Gastrocnemius medialis (tissue), 4 donors: ENCODE data around the gene OR2A25. TPM values are rescaled to one million over a fixed set of nuclear protein-coding genes. Genes with fewer than 3 reads are reported as not detected.

ENCODE experiments used
- ATAC-seq, 2 donors: fragments of 150-250 bp; one replicate each; pipeline ENCODE4 v1.9.1; 2016
- DNase-seq, 2 donors: peaks; one replicate each; pipeline ENCODE4 v3.0.0-alpha.2; 2019
- H3K27ac ChIP-seq, 4 donors: fragments of 200-600 bp; sonication (generic); 1 replicate in 1 of 4; 2 replicates in 3 of 4; pipeline ENCODE4 v1.5.1; 2016 to 2018; ENCODE audit warnings: mild to moderate bottlenecking in 2 of 4, moderate library complexity in 1 of 4
- H3K27me3 ChIP-seq, 3 donors: fragments of 200-600 bp; sonication (generic) in 2 of 3; 1 replicate in 1 of 3; 2 replicates in 2 of 3; pipeline versions ENCODE4 v1.5.1 to v1.6.0; 2016 to 2019; ENCODE audit warnings: mild to moderate bottlenecking in 1 of 3, moderate library complexity in 1 of 3
- H3K36me3 ChIP-seq, 2 donors: fragments of 200-600 bp; sonication (generic) in 1 of 2; one replicate each; pipeline ENCODE4 v1.5.1; 2017 to 2018
- H3K4me1 ChIP-seq, 2 donors: fragments of 200-600 bp; sonication (generic) in 1 of 2; one replicate each; pipeline ENCODE4 v1.5.1; 2016 to 2017; ENCODE audit warnings: mild to moderate bottlenecking in 2 of 2
- H3K4me3 ChIP-seq, 4 donors: fragments of 200-600 bp; sonication (generic) in 3 of 4; 1 replicate in 1 of 4; 2 replicates in 3 of 4; pipeline ENCODE4 v1.5.1; 2016 to 2019; ENCODE audit warnings: mild to moderate bottlenecking in 2 of 4
- H3K9me3 ChIP-seq, 3 donors: fragments of 200-600 bp; sonication (generic) in 2 of 3; 1 replicate in 1 of 3; 2 replicates in 2 of 3; pipeline ENCODE4 v1.5.1; 2016 to 2019
- POLR2A ChIP-seq, 2 donors: fragments of 450-650 bp; IDR thresholded peaks; one replicate each; pipeline ENCODE4 v1.6.1; 2017; ENCODE audit warnings: antibody characterized with exemption in 2 of 2, mild to moderate bottlenecking in 2 of 2, moderate library complexity in 2 of 2
- in situ Hi-C, 4 donors: fragments of 200-750 bp; cut with MboI; loops; one replicate each; pipeline versions ENCODE4 v1.15.0 to v1.8.0; 2017; ENCODE audit warnings: low sequenced_read_pairs in 4 of 4
- intact Hi-C: fragments of 100-400 bp; cut with DNase I; formaldehyde crosslinking; loops from one replicate; pipeline ENCODE4 v1.15.1; 2023; ENCODE audit warnings: low total_unique reads
- total RNA-seq, 4 donors: library from RNA; depleted of rRNA; stranded (reverse); fragments of >200 nt; gene quantifications; one replicate each; pipeline versions ENCODE4 v1.1.0 to v1.2.3, GENCODE V29; 2016
- TF ChIP-seq, protein P1 (sequence below), 5 experiments: fragments of 450-650 bp in 3 of 5; fragments of 200-600 bp in 2 of 5; sonication (generic) in 2 of 5; IDR thresholded peaks in 4 of 5; conservative IDR thresholded peaks in 1 of 5; 1 replicate in 4 of 5; 2 replicates in 1 of 5; pipeline ENCODE4 v1.5.1; 2016 to 2019; ENCODE audit warnings: antibody characterized with exemption in 5 of 5, mild to moderate bottlenecking in 3 of 5, moderate library complexity in 3 of 5

OR2A25 gene
- total RNA-seq, 4 donors from 2014 or later: not detected

DNA sequence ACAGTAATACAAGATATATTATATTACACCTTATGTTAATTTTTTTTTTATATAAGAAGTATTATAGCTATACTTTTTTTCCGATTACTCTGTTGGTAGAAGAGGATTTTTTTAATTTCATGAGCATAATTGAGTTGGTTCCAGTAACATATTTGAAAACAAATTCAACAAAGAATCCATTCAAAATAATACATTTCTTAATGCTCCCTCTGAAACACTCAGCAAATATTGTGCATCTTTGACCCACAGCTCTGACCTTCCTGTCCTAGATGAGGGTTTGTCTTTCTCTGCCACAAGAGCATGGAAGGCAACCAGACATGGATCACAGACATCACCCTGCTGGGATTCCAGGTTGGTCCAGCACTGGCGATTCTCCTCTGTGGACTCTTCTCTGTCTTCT, 39.7 kb downstream of the OR2A25 start, which contains the start of gene OR2A2:
OR2A2 (plus strand) TSS at position 301 of the 400 bp plus-strand sequence; CDS start at position 301, 0 bp downstream.
- intact Hi-C loops: no loop called here
- H3K9me3 ChIP-seq: no peaks in the 10 kb centered on the region
- no peak within 1 kb of the TSS for H3K4me3 ChIP-seq
- no peak for TF ChIP-seq POLR2A (IDR thresholded peaks at IDR 0.05)
- TF ChIP-seq, protein P1, sequence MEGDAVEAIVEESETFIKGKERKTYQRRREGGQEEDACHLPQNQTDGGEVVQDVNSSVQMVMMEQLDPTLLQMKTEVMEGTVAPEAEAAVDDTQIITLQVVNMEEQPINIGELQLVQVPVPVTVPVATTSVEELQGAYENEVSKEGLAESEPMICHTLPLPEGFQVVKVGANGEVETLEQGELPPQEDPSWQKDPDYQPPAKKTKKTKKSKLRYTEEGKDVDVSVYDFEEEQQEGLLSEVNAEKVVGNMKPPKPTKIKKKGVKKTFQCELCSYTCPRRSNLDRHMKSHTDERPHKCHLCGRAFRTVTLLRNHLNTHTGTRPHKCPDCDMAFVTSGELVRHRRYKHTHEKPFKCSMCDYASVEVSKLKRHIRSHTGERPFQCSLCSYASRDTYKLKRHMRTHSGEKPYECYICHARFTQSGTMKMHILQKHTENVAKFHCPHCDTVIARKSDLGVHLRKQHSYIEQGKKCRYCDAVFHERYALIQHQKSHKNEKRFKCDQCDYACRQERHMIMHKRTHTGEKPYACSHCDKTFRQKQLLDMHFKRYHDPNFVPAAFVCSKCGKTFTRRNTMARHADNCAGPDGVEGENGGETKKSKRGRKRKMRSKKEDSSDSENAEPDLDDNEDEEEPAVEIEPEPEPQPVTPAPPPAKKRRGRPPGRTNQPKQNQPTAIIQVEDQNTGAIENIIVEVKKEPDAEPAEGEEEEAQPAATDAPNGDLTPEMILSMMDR (IDR thresholded peaks at IDR 0.05 in 4 of 5, conservative IDR thresholded peaks at IDR 0.05 in 1 of 5): no peak
- H3K36me3 ChIP-seq: no peaks in the 10 kb centered on the region
- no peaks in the 10 kb centered on the region for H3K27me3 ChIP-seq
- H3K27ac ChIP-seq: no peak within 1 kb of the TSS
- H3K4me1 ChIP-seq: no peaks in the 10 kb centered on the region
- ATAC-seq (no peak), DNase-seq (no peak)
- in situ Hi-C loops: no loop called here

DNA sequence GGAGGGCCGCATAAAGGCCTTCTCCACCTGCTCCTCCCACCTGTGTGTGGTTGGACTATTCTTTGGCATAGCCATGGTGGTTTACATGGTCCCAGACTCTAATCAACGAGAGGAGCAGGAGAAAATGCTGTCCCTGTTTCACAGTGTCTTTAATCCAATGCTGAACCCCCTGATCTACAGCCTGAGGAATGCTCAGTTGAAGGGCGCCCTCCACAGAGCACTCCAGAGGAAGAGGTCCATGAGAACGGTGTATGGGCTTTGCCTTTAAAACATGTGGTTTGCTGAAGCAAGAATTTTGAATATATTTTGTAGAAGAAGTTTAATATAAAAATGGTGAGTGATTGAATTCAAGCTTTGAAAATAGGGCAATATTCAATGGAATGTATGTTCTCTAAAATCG, 40.7 kb downstream of the OR2A25 start:
- no peak overlapping the region for H3K4me3 ChIP-seq
- no peaks in the 10 kb centered on the region for H3K36me3 ChIP-seq
- DNase-seq (no peak), ATAC-seq (no peak)
- no peak overlapping the region for H3K27ac ChIP-seq
- in situ Hi-C loops: no loop called here
- H3K4me1 ChIP-seq: no peaks in the 10 kb centered on the region
- TF ChIP-seq, protein P1 (IDR thresholded peaks at IDR 0.05 in 4 of 5, conservative IDR thresholded peaks at IDR 0.05 in 1 of 5): no peak
- TF ChIP-seq POLR2A (IDR thresholded peaks at IDR 0.05): no peak
- intact Hi-C loops: no loop called here
- no peaks in the 10 kb centered on the region for H3K27me3 ChIP-seq
- no peaks in the 10 kb centered on the region for H3K9me3 ChIP-seq

DNA sequence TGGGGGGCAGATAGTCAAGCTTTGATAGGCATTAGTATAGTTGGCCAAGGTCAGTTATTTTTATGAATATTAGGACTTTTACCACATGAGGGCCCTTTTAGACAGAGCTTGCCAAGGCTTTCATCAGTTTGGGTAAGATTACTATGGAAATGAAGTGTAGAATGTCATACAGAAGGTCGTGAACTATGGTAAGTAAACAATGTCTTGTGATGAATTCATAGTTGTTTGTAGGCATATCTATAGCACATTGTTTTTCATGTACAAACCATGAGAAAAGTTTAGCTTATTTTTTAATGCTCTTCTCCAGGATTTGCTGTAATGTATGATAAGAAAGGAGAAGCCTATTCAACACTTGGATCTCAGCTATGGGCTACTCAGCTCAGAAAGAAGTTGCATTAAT, 44.0 kb downstream of the OR2A25 start:
- intact Hi-C loops: no loop called here
- no peaks in the 10 kb centered on the region for H3K9me3 ChIP-seq
- no peak overlapping the region for H3K4me3 ChIP-seq
- no peak for DNase-seq
- ATAC-seq: no peak
- H3K4me1 ChIP-seq: no peaks in the 10 kb centered on the region
- H3K27ac ChIP-seq: no peak overlapping the region
- H3K36me3 ChIP-seq: no peaks in the 10 kb centered on the region
- TF ChIP-seq POLR2A (IDR thresholded peaks at IDR 0.05): no peak
- TF ChIP-seq, protein P1 (IDR thresholded peaks at IDR 0.05 in 4 of 5, conservative IDR thresholded peaks at IDR 0.05 in 1 of 5): no peak
- in situ Hi-C loops: no loop called here
- no peaks in the 10 kb centered on the region for H3K27me3 ChIP-seq

DNA sequence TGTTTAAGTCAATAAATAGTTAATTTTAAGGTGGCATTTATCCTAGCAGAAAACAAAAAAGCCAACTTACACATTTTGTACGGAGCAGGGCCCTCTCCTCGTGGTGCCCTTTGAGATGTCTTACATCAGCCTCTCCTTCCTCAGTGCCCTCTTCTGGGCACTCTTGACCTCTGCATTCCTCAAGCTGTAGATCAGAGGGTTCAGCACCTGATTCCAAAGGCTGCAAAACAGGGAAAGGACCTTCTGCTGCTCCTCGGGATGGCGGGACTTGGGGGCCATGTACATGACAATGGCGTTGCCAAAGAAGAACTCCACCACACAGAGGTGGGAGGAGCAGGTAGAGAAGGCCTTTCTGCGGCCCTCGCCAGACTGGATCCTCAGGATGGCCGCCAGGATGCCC, 48.7 kb downstream of the OR2A25 start:
- intact Hi-C loops (no loop called here), in situ Hi-C loops (no loop called here)
- Histone ChIP-seq H3K4me3 (no peak overlapping the region), H3K27me3 (no peaks in the 10 kb centered on the region), H3K27ac (no peak overlapping the region), H3K4me1 (no peaks in the 10 kb centered on the region), H3K36me3 (no peaks in the 10 kb centered on the region), H3K9me3 (no peaks in the 10 kb centered on the region)
- ATAC-seq (no peak), DNase-seq (no peak)
- no peak for TF ChIP-seq POLR2A (IDR thresholded peaks at IDR 0.05)
- TF ChIP-seq, protein P1 (IDR thresholded peaks at IDR 0.05 in 4 of 5, conservative IDR thresholded peaks at IDR 0.05 in 1 of 5): no peak

DNA sequence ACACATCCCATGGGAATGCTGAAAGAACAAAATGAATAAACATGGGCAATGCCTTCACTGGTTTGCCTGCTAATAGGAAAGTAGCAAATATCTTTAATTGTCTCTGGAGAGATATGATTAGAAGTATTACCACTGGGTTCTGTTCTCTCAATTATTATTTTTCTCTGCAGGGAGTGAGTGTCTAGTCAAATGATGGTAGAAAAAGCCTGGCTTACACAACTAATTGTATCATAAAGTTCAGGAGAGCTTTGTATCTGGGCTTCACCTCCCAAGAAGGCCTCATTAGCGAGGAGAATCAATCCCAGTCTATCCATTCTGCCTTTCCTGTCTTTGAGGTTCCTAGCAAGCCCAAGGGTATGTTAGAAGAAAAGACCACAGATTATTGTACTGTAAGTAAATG, 53.3 kb downstream of the OR2A25 start, which contains the start of gene OR2A14:
OR2A14 (plus strand) TSS at position 301 of the 400 bp plus-strand sequence. CDS start 5,937 bp downstream, outside the sequence.
- H3K4me3 ChIP-seq: no peak within 1 kb of the TSS
- H3K4me1 ChIP-seq: no peaks in the 10 kb centered on the region
- in situ Hi-C loops: no loop called here
- ATAC-seq: no peak
- no peak for DNase-seq
- TF ChIP-seq, protein P1 (IDR thresholded peaks at IDR 0.05 in 4 of 5, conservative IDR thresholded peaks at IDR 0.05 in 1 of 5): no peak
- TF ChIP-seq POLR2A (IDR thresholded peaks at IDR 0.05): no peak
- no peaks in the 10 kb centered on the region for H3K36me3 ChIP-seq
- H3K27me3 ChIP-seq: no peaks in the 10 kb centered on the region
- H3K27ac ChIP-seq: no peak within 1 kb of the TSS
- intact Hi-C loops: no loop called here
- no peaks in the 10 kb centered on the region for H3K9me3 ChIP-seq
